Endothelial cell (in vitro differentiated cells): ENCODE results near the gene LAGE3. TPM values are rescaled to one million over a fixed set of nuclear protein-coding genes. Genes with fewer than 3 reads are reported as not detected.

Source experiments
- DNase-seq: peaks from one replicate; pipeline ENCODE4 v3.0.0; 2021; ENCODE audit warnings: low spot score
- H3K27ac Mint-ChIP-seq: one replicate; pipeline ENCODE4 v1.8.0; 2021; ENCODE audit warnings: mixed read lengths, inconsistent platforms; ENCODE audit not compliant: unreplicated experiment
- H3K27me3 Mint-ChIP-seq: one replicate; pipeline ENCODE4 v1.8.0; 2021; ENCODE audit warnings: mild to moderate bottlenecking, moderate library complexity, mixed read lengths, inconsistent platforms; ENCODE audit not compliant: unreplicated experiment
- H3K36me3 Mint-ChIP-seq: one replicate; pipeline ENCODE4 v1.8.0; 2021; ENCODE audit warnings: mild to moderate bottlenecking, low read depth, mixed read lengths, inconsistent platforms; ENCODE audit not compliant: unreplicated experiment
- H3K4me1 Mint-ChIP-seq: one replicate; pipeline ENCODE4 v1.8.0; 2021; ENCODE audit warnings: mild to moderate bottlenecking, mixed read lengths, inconsistent platforms; ENCODE audit not compliant: unreplicated experiment
- H3K4me3 Mint-ChIP-seq: one replicate; pipeline ENCODE4 v1.8.0; 2021; ENCODE audit warnings: mild to moderate bottlenecking, mixed read lengths, inconsistent platforms; ENCODE audit not compliant: unreplicated experiment
- H3K9me3 Mint-ChIP-seq: one replicate; pipeline ENCODE4 v1.8.0; 2021; ENCODE audit warnings: mixed read lengths, inconsistent platforms; ENCODE audit not compliant: unreplicated experiment
- CTCF ChIP-seq: fragments of 200-600 bp; sonication (generic); IDR thresholded peaks from one replicate; pipeline ENCODE4 v1.5.0; 2021; ENCODE audit warnings: antibody characterized with exemption; ENCODE audit not compliant: unreplicated experiment
- total RNA-seq: library from RNA; stranded (reverse); fragmentation: NEBNext Ultra II Directional; extraction: Animal tissue kit (Norgen Biotek cat#: 25700); gene quantifications from one replicate; pipeline ENCODE4 v1.2.1, GENCODE V29; 2021; ENCODE audit not compliant: unreplicated experiment

Gene LAGE3
- total RNA-seq, 1 donor from 2014 or later, result 18.4 TPM

GRCh38 chrX:154441984-154442707, 36.9 kb downstream of the LAGE3 start:
- H3K36me3 Mint-ChIP-seq, result peaks cover 3% of the 10 kb centered on the region
- no peak for TF ChIP-seq CTCF
- H3K27ac Mint-ChIP-seq, result no peak overlapping the region
- peaks cover 4% of the 10 kb centered on the region for H3K4me1 Mint-ChIP-seq
- H3K27me3 Mint-ChIP-seq, result peaks cover 1% of the 10 kb centered on the region
- H3K4me3 Mint-ChIP-seq, result no peak overlapping the region
- H3K9me3 Mint-ChIP-seq, result no peaks in the 10 kb centered on the region
- DNase-seq, result no peak

DNA sequence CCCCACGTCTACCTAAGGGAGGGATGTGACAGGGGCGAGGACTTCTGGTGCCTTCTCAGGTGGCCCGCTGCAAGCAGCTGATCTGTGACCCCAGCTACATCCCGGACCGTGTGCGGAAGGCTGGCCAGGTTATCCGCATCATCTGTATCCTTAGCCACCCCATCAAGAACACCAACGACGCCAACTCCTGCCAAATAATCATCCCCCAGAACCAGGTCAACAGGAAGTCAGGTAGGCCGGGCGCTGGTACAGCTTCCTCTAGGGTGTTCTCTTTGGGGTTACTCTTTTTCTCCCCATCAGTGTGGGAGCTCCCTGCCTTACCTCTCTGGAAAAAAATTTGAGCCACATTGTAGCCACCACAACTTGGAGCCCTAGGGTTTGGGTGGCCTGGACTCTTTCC, 37.5 kb downstream of the LAGE3 start:
- H3K27ac Mint-ChIP-seq, result no peak overlapping the region
- no peak overlapping the region for H3K4me3 Mint-ChIP-seq
- H3K9me3 Mint-ChIP-seq, result no peaks in the 10 kb centered on the region
- no peak for TF ChIP-seq CTCF
- H3K27me3 Mint-ChIP-seq, result peaks cover 1% of the 10 kb centered on the region
- H3K4me1 Mint-ChIP-seq, result peaks cover 4% of the 10 kb centered on the region
- H3K36me3 Mint-ChIP-seq, result peaks cover 3% of the 10 kb centered on the region
- no peak for DNase-seq

DNA sequence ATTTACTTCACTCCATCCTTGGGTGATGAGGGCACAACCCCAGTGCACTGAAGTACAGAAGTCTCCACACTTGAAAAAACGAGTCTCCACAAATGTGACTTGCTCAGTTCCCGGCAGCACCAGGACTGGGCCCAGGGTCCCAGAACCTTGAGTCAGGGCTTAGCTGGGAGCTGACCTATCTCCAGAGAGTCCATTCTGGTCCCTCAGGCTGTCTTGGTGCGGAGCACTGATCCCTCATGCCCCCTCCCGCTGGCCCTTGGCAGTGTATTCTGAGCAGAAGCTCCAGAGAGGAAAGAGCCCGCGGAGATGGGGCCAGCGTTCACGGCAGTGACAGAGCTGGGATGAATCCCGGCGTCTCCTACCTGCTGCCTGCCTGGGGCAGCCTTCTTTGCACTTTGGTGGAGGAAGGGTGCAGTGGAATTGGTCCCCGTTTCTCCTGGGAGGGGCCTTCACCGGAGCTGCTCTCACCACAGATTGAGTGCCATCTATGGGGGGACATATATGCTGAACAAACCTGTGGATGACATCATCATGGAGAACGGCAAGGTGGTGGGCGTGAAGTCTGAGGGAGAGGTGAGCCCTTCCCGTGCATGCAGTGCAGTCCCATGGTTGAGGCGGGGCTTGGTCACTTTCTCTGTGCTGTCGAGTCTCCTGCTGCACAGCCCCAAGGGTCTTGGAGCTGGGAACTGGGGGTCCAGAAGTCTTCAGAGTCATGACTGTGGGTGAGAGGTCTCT, 38.3 kb downstream of the LAGE3 start:
- no peak overlapping the region for H3K27ac Mint-ChIP-seq
- H3K27me3 Mint-ChIP-seq, result peaks cover 1% of the 10 kb centered on the region
- no peak for DNase-seq
- no peaks in the 10 kb centered on the region for H3K9me3 Mint-ChIP-seq
- H3K4me3 Mint-ChIP-seq, result no peak overlapping the region
- peaks cover 8% of the 10 kb centered on the region for H3K4me1 Mint-ChIP-seq
- peaks cover 3% of the 10 kb centered on the region for H3K36me3 Mint-ChIP-seq
- TF ChIP-seq CTCF, result no peak

DNA sequence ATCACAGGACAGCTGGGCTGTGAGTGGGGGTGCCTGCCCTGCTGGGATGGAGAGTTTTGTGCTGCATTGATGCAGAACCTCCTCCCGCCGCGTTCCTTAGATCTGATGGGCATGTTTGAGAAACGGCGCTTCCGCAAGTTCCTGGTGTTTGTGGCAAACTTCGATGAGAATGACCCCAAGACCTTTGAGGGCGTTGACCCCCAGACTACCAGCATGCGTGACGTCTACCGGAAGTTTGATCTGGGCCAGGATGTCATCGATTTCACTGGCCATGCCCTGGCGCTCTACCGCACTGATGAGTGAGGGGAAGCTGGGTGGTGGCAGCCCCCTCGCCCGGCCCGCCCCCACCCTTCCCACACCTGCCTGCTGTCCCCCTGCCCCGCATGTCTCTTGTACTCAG, 39.2 kb downstream of the LAGE3 start:
- H3K4me3 Mint-ChIP-seq, result no peak overlapping the region

More for the DNA sequence above, 39.2 kb downstream of the LAGE3 start:
- peaks cover 1% of the 10 kb centered on the region for H3K27me3 Mint-ChIP-seq
- TF ChIP-seq CTCF, result no peak
- DNase-seq, result no peak
- no peak overlapping the region for H3K27ac Mint-ChIP-seq
- peaks cover 3% of the 10 kb centered on the region for H3K36me3 Mint-ChIP-seq
- peaks cover 8% of the 10 kb centered on the region for H3K4me1 Mint-ChIP-seq
- H3K9me3 Mint-ChIP-seq, result no peaks in the 10 kb centered on the region
